ENCODE results near the gene C6orf120. TPM values are rescaled to one million over a fixed set of nuclear protein-coding genes. Genes with fewer than 3 reads are reported as not detected.
"Not testable (repeated sequence)": the region's sequence is repeated elsewhere in the genome, so short reads cannot be mapped to it uniquely, and the experiment has no call there.

C6orf120 gene
- total RNA-seq, 2 donors from 2014 or later = 28.7 to 31.9 TPM

- no peaks in the 10 kb centered on the region for H3K4me1 ChIP-seq
- no peak overlapping the region for H3K27ac ChIP-seq
- no peak overlapping the region for H3K4me3 ChIP-seq
- no peaks in the 10 kb centered on the region for H3K36me3 ChIP-seq
- H3K9me3 ChIP-seq = no peaks in the 10 kb centered on the region
- intact Hi-C loops (cut with DNase I) = no loop called here
- TF ChIP-seq, protein P1, sequence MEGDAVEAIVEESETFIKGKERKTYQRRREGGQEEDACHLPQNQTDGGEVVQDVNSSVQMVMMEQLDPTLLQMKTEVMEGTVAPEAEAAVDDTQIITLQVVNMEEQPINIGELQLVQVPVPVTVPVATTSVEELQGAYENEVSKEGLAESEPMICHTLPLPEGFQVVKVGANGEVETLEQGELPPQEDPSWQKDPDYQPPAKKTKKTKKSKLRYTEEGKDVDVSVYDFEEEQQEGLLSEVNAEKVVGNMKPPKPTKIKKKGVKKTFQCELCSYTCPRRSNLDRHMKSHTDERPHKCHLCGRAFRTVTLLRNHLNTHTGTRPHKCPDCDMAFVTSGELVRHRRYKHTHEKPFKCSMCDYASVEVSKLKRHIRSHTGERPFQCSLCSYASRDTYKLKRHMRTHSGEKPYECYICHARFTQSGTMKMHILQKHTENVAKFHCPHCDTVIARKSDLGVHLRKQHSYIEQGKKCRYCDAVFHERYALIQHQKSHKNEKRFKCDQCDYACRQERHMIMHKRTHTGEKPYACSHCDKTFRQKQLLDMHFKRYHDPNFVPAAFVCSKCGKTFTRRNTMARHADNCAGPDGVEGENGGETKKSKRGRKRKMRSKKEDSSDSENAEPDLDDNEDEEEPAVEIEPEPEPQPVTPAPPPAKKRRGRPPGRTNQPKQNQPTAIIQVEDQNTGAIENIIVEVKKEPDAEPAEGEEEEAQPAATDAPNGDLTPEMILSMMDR (IDR thresholded peaks at IDR 0.05) = no peak
- DNase-seq = no peak
- H3K27me3 ChIP-seq = no peaks in the 10 kb centered on the region
- H3K9ac ChIP-seq (ENCODE audit: low read depth in 2 of 2, low read length in 2 of 2) = no peak overlapping the region
Observed at GRCh38 chr6:169684056-169684455, 17.9 kb upstream of the C6orf120 start.

- H3K36me3 ChIP-seq = no peaks in the 10 kb centered on the region
- intact Hi-C loops (cut with DNase I) = no loop called here
- H3K4me1 ChIP-seq = no peaks in the 10 kb centered on the region
- H3K27me3 ChIP-seq = no peaks in the 10 kb centered on the region
- no peak overlapping the region for H3K9ac ChIP-seq (ENCODE audit: low read depth in 2 of 2, low read length in 2 of 2)
- no peak overlapping the region for H3K27ac ChIP-seq
- TF ChIP-seq, protein P1 (IDR thresholded peaks at IDR 0.05) = no peak
- DNase-seq = no peak
- no peaks in the 10 kb centered on the region for H3K9me3 ChIP-seq
- no peak overlapping the region for H3K4me3 ChIP-seq
Observed at GRCh38 chr6:169685860-169686259, 16.1 kb upstream of the C6orf120 start.

- H3K27me3 ChIP-seq = no peaks in the 10 kb centered on the region
- no peak overlapping the region for H3K27ac ChIP-seq
- no peaks in the 10 kb centered on the region for H3K36me3 ChIP-seq
- TF ChIP-seq, protein P1 (IDR thresholded peaks at IDR 0.05) = no peak
- no peak for DNase-seq
- H3K4me1 ChIP-seq = no peaks in the 10 kb centered on the region
- no peaks in the 10 kb centered on the region for H3K9me3 ChIP-seq
- H3K9ac ChIP-seq (ENCODE audit: low read depth in 2 of 2, low read length in 2 of 2) = no peak overlapping the region
- no peak overlapping the region for H3K4me3 ChIP-seq
- intact Hi-C loops (cut with DNase I) = no loop called here
Observed at GRCh38 chr6:169689287-169689686, 12.6 kb upstream of the C6orf120 start.

GRCh38 chr6:169691260-169691659, 10.7 kb upstream of the C6orf120 start:
- Histone ChIP-seq H3K9ac (ENCODE audit: low read depth in 2 of 2, low read length in 2 of 2) (no peak overlapping the region), H3K27me3 (no peaks in the 10 kb centered on the region), H3K36me3 (no peaks in the 10 kb centered on the region), H3K9me3 (no peaks in the 10 kb centered on the region), H3K4me3 (no peak overlapping the region), H3K4me1 (no peaks in the 10 kb centered on the region), H3K27ac (no peak overlapping the region)
- TF ChIP-seq, protein P1 (IDR thresholded peaks at IDR 0.05) = no peak
- intact Hi-C loops (cut with DNase I) = no loop called here
- DNase-seq = no peak

GRCh38 chr6:169692516-169692915, 9.4 kb upstream of the C6orf120 start:
- Histone ChIP-seq H3K27ac (no peak overlapping the region), H3K4me1 (no peaks in the 10 kb centered on the region), H3K4me3 (no peak overlapping the region), H3K36me3 (no peaks in the 10 kb centered on the region), H3K9ac (ENCODE audit: low read depth in 2 of 2, low read length in 2 of 2) (no peak overlapping the region), H3K9me3 (no peaks in the 10 kb centered on the region), H3K27me3 (no peaks in the 10 kb centered on the region)
- no peak for DNase-seq
- intact Hi-C loops (cut with DNase I) = no loop called here
- TF ChIP-seq, protein P1 (IDR thresholded peaks at IDR 0.05) = no peak

DNA sequence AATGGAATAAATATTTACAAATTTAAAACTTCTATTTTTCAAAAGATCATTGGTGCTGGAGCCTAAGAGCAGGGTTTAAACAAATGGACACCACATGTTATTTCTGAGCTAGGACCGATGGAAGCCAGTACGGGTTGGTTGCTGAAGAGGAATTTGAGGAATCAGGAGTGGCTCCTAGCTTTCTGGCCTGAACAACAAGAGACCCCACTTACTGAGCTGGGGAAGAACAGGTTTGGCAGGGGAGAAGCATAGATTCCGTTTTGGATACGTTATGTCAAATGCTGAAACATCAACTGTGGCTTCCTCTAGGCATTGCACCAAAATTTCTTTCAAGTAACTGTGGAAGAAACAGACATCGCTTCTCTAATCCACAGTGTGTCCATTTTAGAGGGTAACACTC, 6.8 kb upstream of the C6orf120 start:
- Histone ChIP-seq H3K9me3 (no peaks in the 10 kb centered on the region), H3K27me3 (no peaks in the 10 kb centered on the region), H3K9ac (ENCODE audit: low read depth in 2 of 2, low read length in 2 of 2) (no peak overlapping the region), H3K36me3 (no peaks in the 10 kb centered on the region), H3K4me1 (no peaks in the 10 kb centered on the region), H3K27ac (no peak overlapping the region), H3K4me3 (no peak overlapping the region)
- TF ChIP-seq, protein P1 (IDR thresholded peaks at IDR 0.05) = no peak
- no peak for DNase-seq
- intact Hi-C loops (cut with DNase I) = no loop called here

GRCh38 chr6:169697115-169697514, 4.8 kb upstream of the C6orf120 start:
- H3K27me3 ChIP-seq; H3K4me1 ChIP-seq; H3K9me3 ChIP-seq; H3K9ac ChIP-seq (ENCODE audit: low read depth in 2 of 2, low read length in 2 of 2); H3K4me3 ChIP-seq; intact Hi-C loops (cut with DNase I); H3K27ac ChIP-seq; DNase-seq; H3K36me3 ChIP-seq: not testable (repeated sequence)
